Posterior cingulate gyrus (tissue), 11 donors: ENCODE data around the gene STK24.
A peak's percentile ranks its signal among the peaks of the same experiment; 100 is the strongest.

ENCODE experiments used
- DNase-seq, 10 donors: peaks; one replicate each; pipeline versions ENCODE4 v3.0.0 to v3.0.0-alpha.2; 2020 to 2021; ENCODE audit warnings: mixed read lengths in 3 of 10
- intact Hi-C: fragments of 100-400 bp; cut with DNase I; formaldehyde crosslinking; loops from one replicate; pipeline ENCODE4 v1.15.1; 2023

Gene STK24

DNA sequence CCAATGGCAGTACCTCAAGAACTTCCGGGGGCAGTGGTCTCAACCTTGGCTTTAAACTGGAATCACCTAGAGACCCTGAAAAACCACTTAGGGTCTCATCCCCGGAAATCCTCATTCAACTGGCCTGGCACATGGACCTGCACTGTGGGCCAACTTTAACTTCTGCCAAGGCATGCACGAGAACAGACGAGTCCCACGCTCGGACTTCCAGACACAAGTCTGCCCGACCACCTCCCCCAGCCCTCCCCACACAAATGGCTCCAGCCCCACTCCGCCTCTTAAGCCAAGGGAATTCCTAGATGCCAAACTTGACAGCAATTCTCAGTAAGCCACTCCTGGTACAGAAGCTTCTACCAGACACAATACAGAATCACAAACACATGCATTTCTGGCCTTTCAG, 114.0 kb downstream of the STK24 start:
- peak in 3 of 10 donors; percentile 74 to 80 (median 75) for DNase-seq
- intact Hi-C loops = no loop called here

DNA sequence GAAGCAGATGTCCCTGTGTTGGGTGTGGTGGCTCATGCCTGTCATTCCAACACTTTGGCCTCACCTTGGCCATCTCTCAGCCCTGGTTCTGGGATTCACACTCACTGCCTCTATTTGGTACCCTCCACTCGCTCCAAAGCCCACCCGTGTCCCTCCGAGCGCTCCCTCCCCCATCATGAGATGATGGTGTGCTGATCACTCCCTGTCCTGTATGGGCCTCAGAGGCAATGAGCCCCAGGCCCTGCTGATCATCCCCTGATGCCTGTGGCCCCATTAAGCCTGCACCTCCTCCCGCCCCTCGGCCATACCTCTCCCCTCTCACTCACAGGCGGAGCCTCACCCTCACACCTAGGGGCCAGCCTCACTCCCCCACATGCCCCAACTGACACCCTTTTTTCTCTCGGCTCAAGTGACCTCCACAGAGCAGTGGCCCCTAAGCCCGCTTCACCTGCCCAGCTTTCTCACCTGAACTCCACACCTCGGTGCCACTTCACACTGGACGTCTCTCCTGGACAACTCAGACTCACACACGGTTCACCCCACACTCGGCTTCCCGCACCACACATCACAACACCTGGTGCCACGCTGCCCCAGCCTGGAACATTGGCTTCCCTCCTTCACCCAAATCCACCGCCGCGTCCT, 114.5 kb downstream of the STK24 start:
- intact Hi-C loops = no loop called here
- peak in 3 of 10 donors; percentile 55 to 72 (median 68) for DNase-seq

DNA sequence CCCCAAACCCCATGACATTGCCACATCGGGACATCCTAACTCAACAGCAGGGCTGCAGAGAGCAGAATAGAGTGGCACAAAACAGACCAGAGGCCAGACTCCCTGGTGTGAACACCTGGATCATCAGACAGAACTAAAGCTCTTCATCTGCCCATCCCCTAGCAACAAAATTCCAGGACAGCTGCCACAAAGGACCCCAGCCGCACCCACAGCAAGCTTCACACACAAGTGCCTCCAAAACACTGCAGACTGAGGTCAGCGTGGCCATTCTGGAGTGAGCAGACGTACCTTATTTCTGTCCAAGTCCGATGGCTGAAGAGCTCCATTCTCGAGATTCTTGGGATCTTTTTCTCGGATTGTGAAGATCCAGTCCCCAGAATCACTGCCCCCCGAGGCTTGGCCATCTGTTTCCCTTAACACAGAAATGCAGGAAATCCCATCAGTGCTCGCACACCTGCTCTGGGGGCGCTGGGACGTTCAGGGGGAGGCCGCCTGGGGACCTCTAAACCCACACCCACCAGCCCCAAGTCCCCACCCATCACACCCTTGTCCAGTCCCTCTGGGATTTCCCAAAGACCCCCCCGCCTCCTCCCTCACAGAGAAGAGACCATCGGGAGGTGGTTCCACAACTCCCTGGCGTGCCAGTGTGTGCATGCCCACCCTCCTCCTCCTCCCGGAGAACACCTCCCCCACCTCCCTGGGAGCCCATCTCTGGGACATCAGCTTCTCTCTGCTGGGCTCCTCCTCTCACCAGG, 115.2 kb downstream of the STK24 start:
- peak in 2 of 10 donors; percentile 46 to 76 for DNase-seq
- intact Hi-C loops = no loop called here

DNA sequence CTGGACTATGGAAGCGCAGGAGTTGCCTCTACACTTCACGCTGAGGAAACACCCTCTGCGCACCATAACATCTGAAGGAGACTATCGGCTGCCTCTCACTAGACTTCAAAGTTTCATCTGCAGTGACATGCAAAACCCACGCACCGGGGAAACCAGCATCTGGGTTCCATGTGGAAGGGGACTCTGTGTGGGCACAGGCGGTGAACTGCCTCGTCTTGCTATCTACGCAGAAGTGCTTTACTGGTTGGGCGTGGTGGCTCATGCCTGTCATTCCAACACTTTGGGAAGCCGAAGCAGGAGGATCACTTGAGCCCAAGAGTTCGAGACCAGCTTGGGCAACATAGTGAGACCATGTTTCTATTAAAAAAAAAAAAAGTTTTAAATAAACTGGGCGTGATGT, 116.4 kb downstream of the STK24 start:
- intact Hi-C loops = no loop called here
- peak in 4 of 10 donors; percentile 48 to 90 (median 86) for DNase-seq

DNA sequence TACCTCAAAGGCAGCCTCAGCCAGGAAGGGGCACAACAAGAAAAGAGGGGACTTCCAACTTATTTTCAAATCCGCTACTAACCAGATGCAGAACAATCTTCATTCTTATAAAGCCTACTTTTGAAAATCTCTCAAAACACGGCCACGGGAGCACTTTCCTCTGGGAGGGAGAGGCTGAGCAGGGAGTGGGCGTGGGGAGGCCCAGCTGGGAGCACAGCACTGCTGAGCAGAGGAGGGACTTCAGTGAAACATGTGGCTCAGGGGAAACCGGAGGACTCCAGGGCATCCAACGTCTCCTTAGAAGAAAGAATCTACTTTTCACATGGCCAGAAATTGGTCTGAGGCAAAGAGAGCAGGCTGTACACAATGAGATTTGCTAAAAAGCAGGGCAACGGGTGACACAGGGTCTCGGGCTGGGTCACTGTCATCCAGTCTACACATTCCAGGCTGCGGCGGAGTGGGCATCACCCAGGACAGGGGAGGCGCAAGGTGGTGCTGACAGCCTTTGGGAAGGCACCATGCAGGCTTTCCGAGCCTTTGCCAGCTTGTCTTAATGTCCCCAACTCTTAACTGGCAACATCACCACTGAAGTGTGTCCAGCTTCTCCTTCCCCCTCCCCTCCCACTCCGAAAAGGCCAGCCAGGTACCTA, 117.1 kb downstream of the STK24 start:
- intact Hi-C loops = no loop called here

GRCh38 chr13:98459171-98459681, 117.7 kb downstream of the STK24 start:
- intact Hi-C loops = no loop called here
- DNase-seq = peak in 2 of 10 donors; percentile 54 to 83

More for the DNA sequence above, 117.1 kb downstream of the STK24 start:
- DNase-seq = peak in 3 of 10 donors; percentile 45 to 86 (median 72)

DNA sequence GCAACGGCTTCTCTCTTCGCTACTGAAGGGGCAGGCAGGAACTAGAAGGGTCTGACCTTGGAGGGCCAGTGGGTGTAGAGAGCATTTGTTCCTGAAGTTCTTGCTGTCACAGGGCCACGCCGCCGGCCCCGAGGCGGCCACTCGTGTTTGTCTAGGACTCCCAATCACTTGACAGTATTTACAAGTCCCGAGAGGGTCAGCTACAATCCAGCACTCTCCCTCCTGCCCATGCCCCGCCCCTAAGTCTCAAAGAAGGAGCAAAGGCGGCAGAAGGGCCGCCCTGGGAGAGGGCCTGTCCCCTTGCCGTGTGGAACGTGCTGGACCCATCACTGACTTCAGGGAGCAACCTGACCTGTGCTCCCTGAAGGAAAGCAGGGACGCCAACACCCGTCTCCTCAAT, 118.5 kb downstream of the STK24 start:
- intact Hi-C loops = no loop called here
- DNase-seq = peak in 2 of 10 donors; percentile 29 to 80

DNA sequence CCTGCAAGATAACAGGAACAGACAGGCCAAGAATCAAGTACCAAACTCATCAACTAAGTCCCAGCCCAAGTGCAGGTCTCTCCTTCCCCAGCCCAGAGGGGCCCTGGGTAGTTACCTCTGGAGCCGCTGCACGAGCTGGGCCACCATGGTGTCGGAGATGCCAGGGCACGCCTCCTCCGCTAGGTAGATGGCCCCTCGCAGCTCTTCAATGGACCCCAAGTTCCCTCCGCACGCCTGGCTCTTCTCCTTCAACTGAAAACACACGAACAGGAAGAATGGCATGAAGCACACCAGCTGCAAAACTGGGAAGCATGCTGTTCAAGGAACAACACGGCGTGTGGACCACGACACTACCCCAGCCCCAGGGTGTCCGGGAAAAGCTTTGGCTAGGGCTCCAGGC, 119.9 kb downstream of the STK24 start:
- intact Hi-C loops = no loop called here
- DNase-seq = peak in 3 of 10 donors; percentile 55 to 65 (median 55)

- intact Hi-C loops = no loop called here
- peak in 1 of 10 donors; percentile 49 for DNase-seq
Measured at GRCh38 chr13:98456413-98456845, 120.5 kb downstream of the STK24 start.

GRCh38 chr13:98454389-98454881, 122.5 kb downstream of the STK24 start:
- intact Hi-C loops = no loop called here
- peak in 3 of 10 donors; percentile 22 to 83 (median 82) for DNase-seq

DNA sequence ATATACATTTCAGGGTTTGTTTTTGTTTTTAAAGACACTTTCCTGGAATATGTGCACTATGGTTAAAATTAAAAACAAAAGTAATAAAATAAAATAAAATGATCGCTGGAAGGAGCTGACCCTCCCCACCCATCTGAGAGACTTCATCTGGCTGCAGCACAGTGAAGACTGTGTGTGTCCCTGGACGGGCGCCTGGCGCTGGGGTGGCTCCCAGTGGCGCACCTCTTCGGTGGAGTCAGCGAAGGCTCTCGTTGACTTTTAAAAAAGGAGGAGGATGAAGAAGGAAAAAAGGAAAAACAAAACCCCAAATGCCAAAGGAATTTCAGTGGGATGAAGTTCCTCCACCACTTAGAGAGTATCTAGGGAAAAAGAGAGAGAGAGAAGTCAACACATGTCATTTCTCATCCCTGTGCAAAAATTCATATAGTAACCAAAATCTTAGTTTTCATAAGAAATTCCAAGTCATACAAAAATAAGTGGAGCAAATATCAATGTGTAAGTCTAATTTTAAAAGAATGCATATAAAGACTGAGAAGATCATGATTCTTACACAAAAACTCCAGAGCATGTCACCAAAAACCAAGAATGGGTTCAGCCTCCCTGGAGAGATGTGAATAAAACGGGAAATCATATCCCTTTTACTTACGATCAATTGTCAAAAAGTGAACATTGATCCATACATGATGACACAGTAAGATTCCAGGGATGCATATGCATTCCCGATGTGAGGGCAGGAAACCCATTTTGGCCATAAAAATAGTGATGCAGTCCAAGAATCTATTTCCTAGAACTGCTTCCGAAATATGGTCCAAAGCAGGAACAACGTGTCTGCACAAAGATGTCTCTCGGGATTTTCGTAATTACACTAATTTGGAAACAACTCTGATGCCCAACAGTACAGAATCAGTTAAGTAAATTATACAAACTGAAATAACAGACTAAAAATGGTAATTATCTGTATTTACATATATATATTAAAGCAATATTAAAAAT, 123.8 kb downstream of the STK24 start:
- intact Hi-C loops = no loop called here
- peak in 3 of 10 donors; percentile 59 to 76 (median 68) for DNase-seq

GRCh38 chr13:98451676-98452470, 125.0 kb downstream of the STK24 start:
- intact Hi-C loops = no loop called here
- peak in 7 of 10 donors; percentile 26 to 86 (median 53) for DNase-seq

DNA sequence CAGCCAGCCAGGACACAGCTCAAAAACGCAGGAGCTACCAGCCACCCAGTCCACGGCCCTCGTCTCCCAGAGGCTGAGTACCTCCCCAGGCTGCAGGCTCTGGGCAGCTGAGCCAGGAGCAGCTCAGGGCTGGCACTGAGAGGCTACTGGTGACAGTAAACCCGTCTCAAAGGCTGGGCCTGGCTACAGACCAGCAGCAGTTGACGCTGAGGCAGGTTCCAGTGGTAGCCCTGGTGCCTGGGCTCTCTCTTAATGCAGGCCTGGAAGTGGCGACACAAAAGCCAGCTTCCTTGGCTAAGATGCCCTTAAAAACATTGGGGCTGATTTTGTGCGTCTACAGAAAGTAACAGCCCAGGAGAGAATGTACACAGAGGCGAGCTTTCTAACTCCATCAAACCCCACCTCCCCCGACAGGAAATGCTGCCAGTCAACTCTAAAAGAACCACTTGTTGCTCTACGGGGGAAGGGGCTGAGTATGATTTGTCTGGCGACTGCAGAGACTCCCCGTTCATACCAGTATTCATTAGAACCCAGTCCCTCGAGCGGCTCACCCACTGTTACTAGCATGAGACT, 126.3 kb downstream of the STK24 start:
- DNase-seq = peak in 7 of 10 donors; percentile 36 to 91 (median 64)
- intact Hi-C loops = no loop called here

DNA sequence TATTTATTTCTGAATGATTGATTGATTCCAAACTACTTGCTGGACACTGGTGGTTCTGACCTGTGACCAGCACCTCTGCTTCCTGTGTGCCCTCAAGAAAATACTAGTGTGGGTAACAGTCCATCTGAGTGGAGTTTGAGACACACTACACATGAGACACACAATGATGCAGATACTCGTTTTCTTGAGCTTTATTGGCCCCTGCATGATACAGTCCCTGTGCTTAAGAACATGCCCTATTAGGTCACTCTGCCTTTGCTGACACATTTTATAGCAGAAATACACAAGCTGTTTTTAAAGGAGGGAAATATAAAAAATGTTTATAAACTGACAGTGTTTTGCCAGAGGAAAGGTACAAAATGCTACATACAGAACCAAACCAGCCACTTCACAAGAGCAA, 126.9 kb downstream of the STK24 start:
- DNase-seq = no peak
- intact Hi-C loops = no loop called here

DNA sequence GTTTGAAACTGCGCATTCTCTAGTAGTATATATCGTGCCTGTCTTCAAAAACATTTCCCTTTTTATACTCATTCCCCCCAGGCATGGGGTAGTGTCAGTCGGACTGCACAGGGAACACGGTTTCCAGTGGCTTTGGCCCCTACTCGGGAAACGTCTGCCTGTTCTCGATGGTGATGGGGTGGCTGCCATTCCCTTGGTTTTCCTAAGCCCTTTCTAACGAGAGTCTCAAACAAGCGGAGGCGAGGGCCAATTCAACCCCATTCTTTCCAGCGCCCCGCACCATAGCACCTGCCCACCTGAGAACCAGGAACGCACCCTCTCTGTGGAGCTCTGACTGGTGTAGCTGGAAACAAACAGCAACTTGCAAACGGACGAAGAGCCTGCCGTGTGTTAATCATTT, 127.6 kb downstream of the STK24 start:
- intact Hi-C loops = loop anchor here (5.0 kb wide), 1 partner anchor 128 kb away; the partner anchor contains the start of gene STK24
- peak in 3 of 10 donors; percentile 47 to 74 (median 68) for DNase-seq

DNA sequence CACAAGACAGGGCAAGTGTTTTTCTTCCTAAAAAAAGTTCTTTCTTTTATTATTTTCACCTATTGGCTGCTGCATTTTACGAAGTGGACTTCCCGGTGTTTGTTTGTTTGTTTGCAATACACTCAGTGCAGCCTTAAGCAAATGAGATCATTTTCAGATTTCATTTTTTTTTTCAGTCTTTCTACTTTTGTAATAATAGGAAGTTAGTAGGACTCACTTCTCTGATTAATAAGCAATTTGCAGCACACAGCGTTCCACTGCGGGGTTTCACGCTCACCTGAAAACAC, 128.3 kb downstream of the STK24 start:
- intact Hi-C loops = loop anchor here (1.0 to 5.0 kb wide), 2 partner anchors 129 to 205 kb away; partner anchors contain the start of gene STK24
- DNase-seq = peak in 2 of 10 donors; percentile 5 to 26

- DNase-seq = peak in 9 of 10 donors; percentile 45 to 93 (median 79)
- intact Hi-C loops = loop anchor here (1.0 to 5.0 kb wide), 2 partner anchors 129 to 205 kb away; partner anchors contain the start of gene STK24
Measured at GRCh38 chr13:98447881-98448641, 128.8 kb downstream of the STK24 start.
